ENCODE data around the gene KRAS. TPM values are rescaled to one million over a fixed set of nuclear protein-coding genes. Genes with fewer than 3 reads are reported as not detected.

KRAS gene
- total RNA-seq, 4 donors from 2014 or later = 17.4 to 27.5 (median 19.2) TPM

DNA sequence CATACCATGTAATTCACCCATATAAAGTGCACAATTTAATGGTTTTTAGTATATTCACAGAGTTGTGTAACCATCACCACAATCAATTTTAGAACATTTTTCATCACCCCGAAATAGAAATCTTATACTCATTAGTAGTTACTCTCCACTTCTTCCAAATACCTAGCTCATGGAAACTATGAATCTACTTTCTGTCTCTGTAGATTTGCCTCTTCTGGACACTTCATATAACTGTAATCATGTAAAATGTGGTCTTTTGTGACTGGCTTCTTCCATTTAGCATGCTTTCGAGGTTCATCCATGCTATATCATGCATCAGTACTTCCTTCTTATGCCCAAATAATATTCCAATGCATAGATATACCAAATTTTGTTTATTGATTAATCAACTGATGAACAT lies 66.6 kb downstream of the KRAS start:
- no peak for DNase-seq
- Histone ChIP-seq H3K4me3 (no peak overlapping the region), H3K36me3 (no peaks in the 10 kb centered on the region), H3K27ac (no peak overlapping the region), H3K27me3 (no peaks in the 10 kb centered on the region), H3K9me3 (no peaks in the 10 kb centered on the region), H3K4me1 (peaks cover 0 to 9% (median 0%) of the 10 kb centered on the region in 3 donors)
- intact Hi-C loops (cut with DNase I) = no loop called here
- 50 to 52% methylated on average over 2 of the region's 2 CpGs for WGBS, 2 donors
- TF ChIP-seq POLR2A (IDR thresholded peaks at IDR 0.05) = no peak
- TF ChIP-seq, protein P1, sequence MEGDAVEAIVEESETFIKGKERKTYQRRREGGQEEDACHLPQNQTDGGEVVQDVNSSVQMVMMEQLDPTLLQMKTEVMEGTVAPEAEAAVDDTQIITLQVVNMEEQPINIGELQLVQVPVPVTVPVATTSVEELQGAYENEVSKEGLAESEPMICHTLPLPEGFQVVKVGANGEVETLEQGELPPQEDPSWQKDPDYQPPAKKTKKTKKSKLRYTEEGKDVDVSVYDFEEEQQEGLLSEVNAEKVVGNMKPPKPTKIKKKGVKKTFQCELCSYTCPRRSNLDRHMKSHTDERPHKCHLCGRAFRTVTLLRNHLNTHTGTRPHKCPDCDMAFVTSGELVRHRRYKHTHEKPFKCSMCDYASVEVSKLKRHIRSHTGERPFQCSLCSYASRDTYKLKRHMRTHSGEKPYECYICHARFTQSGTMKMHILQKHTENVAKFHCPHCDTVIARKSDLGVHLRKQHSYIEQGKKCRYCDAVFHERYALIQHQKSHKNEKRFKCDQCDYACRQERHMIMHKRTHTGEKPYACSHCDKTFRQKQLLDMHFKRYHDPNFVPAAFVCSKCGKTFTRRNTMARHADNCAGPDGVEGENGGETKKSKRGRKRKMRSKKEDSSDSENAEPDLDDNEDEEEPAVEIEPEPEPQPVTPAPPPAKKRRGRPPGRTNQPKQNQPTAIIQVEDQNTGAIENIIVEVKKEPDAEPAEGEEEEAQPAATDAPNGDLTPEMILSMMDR (IDR thresholded peaks at IDR 0.05) = no peak

DNA sequence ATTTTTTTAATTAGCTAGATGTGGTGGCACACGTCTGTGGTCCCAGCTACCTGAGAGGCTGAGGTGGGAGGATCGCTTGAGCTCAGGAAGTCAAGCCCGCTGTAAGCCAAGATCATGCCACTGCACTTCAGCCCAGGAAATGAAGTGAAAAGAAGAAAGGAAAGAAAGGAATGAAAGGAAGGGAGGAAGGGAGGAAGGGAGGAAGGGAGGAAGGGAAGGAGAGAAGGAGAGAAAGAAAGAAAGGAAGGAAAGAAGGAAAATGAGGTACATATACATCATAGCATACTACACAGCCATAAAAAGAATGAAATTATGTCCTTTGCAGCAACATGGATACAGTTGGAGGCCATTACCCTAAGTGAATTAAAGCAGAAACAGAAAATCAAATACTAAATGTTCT lies 68.0 kb downstream of the KRAS start:
- H3K4me3 ChIP-seq = no peak overlapping the region
- H3K27ac ChIP-seq = no peak overlapping the region
- H3K27me3 ChIP-seq = no peaks in the 10 kb centered on the region
- intact Hi-C loops (cut with DNase I) = no loop called here
- no peaks in the 10 kb centered on the region for H3K9me3 ChIP-seq
- no peak for DNase-seq
- no peaks in the 10 kb centered on the region for H3K36me3 ChIP-seq
- WGBS, 2 donors = 83 to 91% methylated on average over 3 of the region's 3 CpGs
- H3K4me1 ChIP-seq = peaks cover 0 to 4% (median 0%) of the 10 kb centered on the region in 3 donors
- TF ChIP-seq POLR2A (IDR thresholded peaks at IDR 0.05) = no peak
- TF ChIP-seq, protein P1 (IDR thresholded peaks at IDR 0.05) = no peak

DNA sequence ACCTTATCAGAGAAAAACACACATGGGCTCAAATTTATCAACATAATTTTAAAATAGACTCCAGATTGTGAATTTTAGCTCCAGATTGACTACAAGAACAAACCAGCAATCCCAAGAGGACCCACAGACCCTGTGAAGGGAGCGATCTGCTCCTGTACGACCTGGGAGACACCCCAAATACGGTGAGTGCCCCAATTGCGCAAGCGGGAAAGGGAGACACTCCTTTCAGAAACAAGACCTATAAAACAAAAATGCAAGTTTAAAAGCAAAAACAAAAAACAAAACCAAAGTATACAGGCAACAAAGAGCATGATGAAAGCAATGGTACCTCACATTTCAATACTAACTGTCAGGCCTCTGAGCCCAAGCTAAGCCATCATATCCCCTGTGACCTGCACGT lies 87.9 kb downstream of the KRAS start:
- Histone ChIP-seq H3K36me3 (no peaks in the 10 kb centered on the region), H3K27ac (no peak overlapping the region), H3K9me3 (no peaks in the 10 kb centered on the region), H3K27me3 (no peaks in the 10 kb centered on the region), H3K4me3 (no peak overlapping the region), H3K4me1 (no peaks in the 10 kb centered on the region)
- intact Hi-C loops (cut with DNase I) = no loop called here
- TF ChIP-seq POLR2A (IDR thresholded peaks at IDR 0.05) = no peak
- TF ChIP-seq, protein P1 (IDR thresholded peaks at IDR 0.05) = no peak
- DNase-seq = no peak
- WGBS, 2 donors = 74 to 95% methylated on average over 6 of the region's 6 CpGs

DNA sequence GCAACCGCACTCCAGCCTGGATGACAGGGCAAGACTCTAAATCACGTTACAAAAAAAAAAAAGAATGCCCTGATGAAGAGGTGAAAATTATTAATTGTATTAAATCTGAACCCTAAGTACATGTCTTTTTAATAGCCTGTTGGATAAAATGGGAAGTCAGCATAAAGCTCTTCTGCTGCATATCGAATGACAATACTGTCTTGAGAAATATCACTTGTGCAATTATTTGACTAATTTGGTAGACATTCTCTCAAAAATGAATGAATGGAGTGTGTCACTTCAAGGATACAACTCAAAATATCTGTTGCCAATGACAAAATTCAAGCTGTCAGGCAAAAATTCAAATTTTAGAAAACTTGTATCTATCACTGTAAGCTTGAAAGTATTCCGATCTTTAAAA lies 94.7 kb downstream of the KRAS start:
- H3K9me3 ChIP-seq = no peaks in the 10 kb centered on the region
- intact Hi-C loops (cut with DNase I) = no loop called here
- H3K36me3 ChIP-seq = no peaks in the 10 kb centered on the region
- no peak overlapping the region for H3K4me3 ChIP-seq
- TF ChIP-seq, protein P1 (IDR thresholded peaks at IDR 0.05) = no peak
- no peak for TF ChIP-seq POLR2A (IDR thresholded peaks at IDR 0.05)
- DNase-seq = no peak
- H3K27me3 ChIP-seq = no peaks in the 10 kb centered on the region
- WGBS, 2 donors = 84 to 86% methylated on average over 4 of the region's 4 CpGs
- no peak overlapping the region for H3K27ac ChIP-seq
- peaks cover 0 to 5% (median 0%) of the 10 kb centered on the region in 3 donors for H3K4me1 ChIP-seq

DNA sequence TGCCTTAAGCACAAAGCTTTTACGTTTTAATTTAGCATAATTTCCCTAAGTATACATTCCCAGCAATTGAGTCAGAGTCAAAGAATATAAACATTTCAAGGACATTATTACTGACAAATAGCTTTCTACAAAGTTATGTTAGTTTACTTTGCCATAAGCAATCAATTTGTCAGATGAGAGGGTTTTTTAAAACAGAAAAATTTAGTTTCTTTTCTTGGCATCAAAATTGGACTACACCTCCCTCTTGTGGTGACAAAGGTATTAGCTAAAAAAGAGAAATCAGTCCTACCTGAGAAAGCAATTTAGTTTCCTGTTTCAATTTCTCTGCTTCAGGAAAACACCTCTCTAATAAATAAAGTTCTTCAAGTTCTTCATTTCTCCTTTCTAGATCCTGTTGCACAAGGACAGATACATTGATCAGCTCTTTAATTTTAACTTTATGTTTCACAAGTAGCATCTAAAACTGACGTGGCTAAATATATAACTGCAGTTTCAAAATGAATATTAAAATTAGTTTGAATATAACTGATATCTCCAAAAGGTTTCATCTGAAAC lies 95.6 kb downstream of the KRAS start:
- WGBS, 2 donors = 44 to 53% methylated on average over 2 of the region's 2 CpGs
- TF ChIP-seq, protein P1 (IDR thresholded peaks at IDR 0.05) = peak; percentile 29 to 70 (median 55)
- TF ChIP-seq POLR2A (IDR thresholded peaks at IDR 0.05) = no peak
- Histone ChIP-seq H3K27ac (no peak overlapping the region), H3K4me3 (peak overlapping the region in 1 of 4 donors; percentile 18), H3K27me3 (no peaks in the 10 kb centered on the region), H3K9me3 (no peaks in the 10 kb centered on the region), H3K4me1 (peaks cover 0 to 5% (median 0%) of the 10 kb centered on the region in 3 donors), H3K36me3 (no peaks in the 10 kb centered on the region)
- intact Hi-C loops (cut with DNase I) = no loop called here
- DNase-seq = no peak

Other genes with a start within 250 kb of the KRAS start
- gene DNAI7, start 55.8 kb downstream of the KRAS start, total RNA-seq = not detected
- 10 to 100 TPM; 18.3 to 26.7 (median 25.3) TPM for gene ETFRF1, start 55.7 kb downstream of the KRAS start, total RNA-seq